GM12891 (cell line): ENCODE measurements around the gene GKAP1.
"Not testable (repeated sequence)": the region's sequence is repeated elsewhere in the genome, so short reads cannot be mapped to it uniquely, and the experiment has no call there.

ENCODE experiments used
- POLR2A ChIP-seq: IDR thresholded peaks from 2 replicates; pipeline ENCODE4 v1.6.1; 2011; ENCODE audit warnings: low read depth, low read length, control low read depth
- POLR2AphosphoS5 ChIP-seq: IDR thresholded peaks from 2 replicates; pipeline ENCODE4 v1.6.1; 2011; ENCODE audit warnings: low read depth, low read length, control low read depth
- POU2F2 ChIP-seq: IDR thresholded peaks from 2 replicates; pipeline ENCODE4 v1.6.1; 2011; ENCODE audit warnings: low read depth, mild to moderate bottlenecking, control low read depth, low read length, moderate library complexity
- SPI1 ChIP-seq: IDR thresholded peaks from 2 replicates; pipeline ENCODE4 v1.6.1; 2011; ENCODE audit warnings: low read depth, low read length, control low read depth
- TAF1 ChIP-seq: IDR thresholded peaks from 2 replicates; pipeline ENCODE4 v1.6.1; 2011; ENCODE audit warnings: low read depth, low read length, control low read depth

- TF ChIP-seq TAF1, POLR2A, POLR2AphosphoS5, POU2F2: not testable (repeated sequence)
- peak; percentile 48 for TF ChIP-seq SPI1
Measured at GRCh38 chr9:83809213-83809612, 8.4 kb downstream of the GKAP1 start.
